Measurements from ENCODE around the gene TMEFF2. TPM values are rescaled to one million over a fixed set of nuclear protein-coding genes. Genes with fewer than 3 reads are reported as not detected.

Gene TMEFF2
- total RNA-seq, 2 donors from 2014 or later = 0.24 to 0.37 TPM

DNA sequence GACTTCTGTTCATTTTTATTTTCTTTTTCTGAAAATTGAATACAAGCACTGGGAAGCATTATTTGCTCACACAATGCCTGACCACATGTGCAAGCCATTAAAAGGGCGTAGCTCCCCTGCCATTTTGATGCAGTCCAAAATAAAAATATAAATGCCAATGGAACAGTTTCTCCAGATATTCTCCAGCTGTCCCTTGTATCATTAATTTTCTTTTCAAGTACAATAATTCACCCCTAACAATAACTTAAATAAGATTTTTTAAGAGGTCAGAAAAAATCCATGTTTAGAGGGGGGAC lies 168.0 kb downstream of the TMEFF2 start:
- TF ChIP-seq CTCF (IDR thresholded peaks at IDR 0.05) = no peak
- H3K9ac ChIP-seq (ENCODE audit: low read depth in 2 of 2, low read length in 2 of 2) = no peak overlapping the region
- H3K9me3 ChIP-seq = no peaks in the 10 kb centered on the region
- intact Hi-C loops (cut with DNase I) = no loop called here
- H3K4me1 ChIP-seq = no peaks in the 10 kb centered on the region
- no peak overlapping the region for H3K27ac ChIP-seq
- H3K27me3 ChIP-seq = no peaks in the 10 kb centered on the region
- DNase-seq = no peak
- H3K36me3 ChIP-seq = no peaks in the 10 kb centered on the region
- H3K4me3 ChIP-seq = no peak overlapping the region

DNA sequence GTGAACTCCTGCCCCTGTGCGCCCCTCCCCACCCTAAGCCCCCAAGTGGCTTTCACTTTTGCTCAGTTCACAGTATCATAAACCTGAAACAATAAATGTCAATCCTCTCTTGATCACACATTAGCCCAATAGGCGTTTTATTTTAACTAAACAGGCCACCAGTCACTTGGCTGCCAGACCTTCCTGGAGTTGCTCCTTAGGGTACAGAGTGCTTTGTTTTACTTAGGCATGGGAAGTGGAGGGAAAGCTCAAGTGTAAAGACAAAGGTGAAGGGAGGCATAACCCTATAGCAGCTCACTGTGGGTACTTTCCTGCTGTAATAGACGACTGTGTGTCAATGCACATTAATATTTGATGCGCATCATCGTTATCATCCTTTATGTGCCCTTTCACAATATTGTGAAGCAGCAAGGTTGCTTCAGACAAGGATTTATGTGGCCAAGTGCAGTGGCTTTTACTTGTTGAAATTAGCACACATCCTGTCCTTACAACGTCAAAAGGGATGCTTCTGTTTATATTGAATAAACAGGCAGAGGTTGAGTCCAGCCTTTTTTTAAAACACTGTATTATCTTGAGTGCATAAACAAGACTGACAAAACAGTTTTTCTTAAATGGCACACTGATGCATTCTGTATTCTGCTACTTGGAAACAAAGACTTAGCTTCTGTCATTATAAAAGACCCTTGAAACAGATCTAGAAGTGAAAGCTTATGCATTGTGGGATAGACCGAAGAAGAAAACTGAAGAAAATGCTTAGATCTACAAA lies 168.5 kb downstream of the TMEFF2 start:
- H3K27me3 ChIP-seq = no peaks in the 10 kb centered on the region
- intact Hi-C loops (cut with DNase I) = no loop called here
- H3K4me1 ChIP-seq = no peaks in the 10 kb centered on the region
- H3K27ac ChIP-seq = no peak overlapping the region
- no peak overlapping the region for H3K9ac ChIP-seq (ENCODE audit: low read depth in 2 of 2, low read length in 2 of 2)
- no peak for DNase-seq
- H3K4me3 ChIP-seq = no peak overlapping the region
- no peaks in the 10 kb centered on the region for H3K36me3 ChIP-seq
- H3K9me3 ChIP-seq = no peaks in the 10 kb centered on the region
- TF ChIP-seq CTCF (IDR thresholded peaks at IDR 0.05) = no peak

DNA sequence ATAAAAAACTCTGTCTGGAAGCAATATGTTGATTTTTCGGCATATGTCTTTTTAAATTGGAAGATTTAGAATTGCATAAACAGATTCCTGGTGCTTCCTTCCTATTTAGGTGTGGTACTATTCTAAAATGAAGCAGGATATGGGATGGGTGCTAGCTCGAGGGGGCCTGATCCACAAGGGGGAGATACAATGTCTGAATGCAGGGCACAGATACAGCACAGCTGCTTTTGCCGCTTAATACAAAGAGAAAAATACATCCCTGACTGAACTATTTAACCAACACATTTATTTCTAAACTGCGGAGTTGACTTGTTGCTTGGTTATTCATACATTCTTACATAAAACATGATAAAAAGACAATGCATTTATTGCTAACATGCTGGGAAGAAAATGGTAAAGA lies 169.1 kb downstream of the TMEFF2 start:
- Histone ChIP-seq H3K27me3 (no peaks in the 10 kb centered on the region), H3K36me3 (no peaks in the 10 kb centered on the region), H3K9me3 (no peaks in the 10 kb centered on the region), H3K9ac (ENCODE audit: low read depth in 2 of 2, low read length in 2 of 2) (no peak overlapping the region), H3K27ac (no peak overlapping the region), H3K4me3 (no peak overlapping the region), H3K4me1 (no peaks in the 10 kb centered on the region)
- intact Hi-C loops (cut with DNase I) = no loop called here
- TF ChIP-seq CTCF (IDR thresholded peaks at IDR 0.05) = no peak
- no peak for DNase-seq

DNA sequence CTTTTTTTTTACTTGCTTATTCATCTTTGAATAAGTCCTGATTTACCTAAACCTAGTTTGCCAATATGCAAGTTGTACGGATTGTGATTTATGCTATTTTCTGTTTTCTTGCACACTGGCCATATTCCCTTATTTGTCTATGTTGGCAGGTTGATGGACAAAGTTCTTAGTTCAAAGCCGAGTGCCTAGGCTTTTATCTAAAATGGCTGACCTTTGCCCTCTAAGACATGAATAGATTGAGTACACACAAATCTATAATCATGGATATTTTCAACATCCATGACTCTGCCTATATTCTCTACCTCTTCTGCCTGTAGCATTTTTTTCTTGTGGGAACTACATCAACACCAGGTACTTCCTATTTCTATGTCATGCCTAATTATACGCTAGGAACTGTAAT lies 171.7 kb downstream of the TMEFF2 start:
- no peak for TF ChIP-seq CTCF (IDR thresholded peaks at IDR 0.05)
- no peaks in the 10 kb centered on the region for H3K4me1 ChIP-seq
- no peak overlapping the region for H3K9ac ChIP-seq (ENCODE audit: low read depth in 2 of 2, low read length in 2 of 2)
- no peaks in the 10 kb centered on the region for H3K36me3 ChIP-seq
- no peak overlapping the region for H3K4me3 ChIP-seq
- H3K27me3 ChIP-seq = no peaks in the 10 kb centered on the region
- no peak overlapping the region for H3K27ac ChIP-seq
- no peak for DNase-seq
- intact Hi-C loops (cut with DNase I) = no loop called here
- no peaks in the 10 kb centered on the region for H3K9me3 ChIP-seq

- H3K9ac ChIP-seq (ENCODE audit: low read depth in 2 of 2, low read length in 2 of 2) = no peak overlapping the region
- intact Hi-C loops (cut with DNase I) = no loop called here
- no peak overlapping the region for H3K4me3 ChIP-seq
- H3K4me1 ChIP-seq = no peaks in the 10 kb centered on the region
- no peak for DNase-seq
- H3K27me3 ChIP-seq = no peaks in the 10 kb centered on the region
- no peak for TF ChIP-seq CTCF (IDR thresholded peaks at IDR 0.05)
- no peaks in the 10 kb centered on the region for H3K36me3 ChIP-seq
- no peaks in the 10 kb centered on the region for H3K9me3 ChIP-seq
- H3K27ac ChIP-seq = no peak overlapping the region
These were observed 176.9 kb downstream of the TMEFF2 start for GRCh38 chr2:192017844-192018243.

Measured in colonic mucosa (tissue), 4 donors.